Mammary epithelial cell (primary cell): Measurements from ENCODE around the gene BUD31.

Experiments
- CTCF ChIP-seq, 2 donors: IDR thresholded peaks in 1 of 2; conservative IDR thresholded peaks in 1 of 2; 2 replicates each; pipeline ENCODE4 v1.5.1; 2011 to 2012; ENCODE audit warnings: inconsistent platforms in 2 of 2, low read length in 2 of 2, mild to moderate bottlenecking in 2 of 2, control low read depth in 1 of 2, low read depth in 1 of 2; ENCODE audit not compliant: insufficient read depth in 1 of 2; ENCODE audit errors: extremely low read depth in 1 of 2
- EZH2 ChIP-seq: IDR thresholded peaks from 2 replicates; pipeline ENCODE4 v1.6.1; 2012; ENCODE audit warnings: low read length, inconsistent platforms, borderline replicate concordance

- TF ChIP-seq CTCF (conservative IDR thresholded peaks at IDR 0.05 in 1 of 2, IDR thresholded peaks at IDR 0.05 in 1 of 2; ENCODE audit: extremely low read depth in 1 of 2, insufficient read depth in 1 of 2, low read depth in 1 of 2, low read length in 2 of 2): no peak
- no peak for TF ChIP-seq EZH2
Observed at GRCh38 chr7:99366646-99367045, 42.1 kb upstream of the BUD31 start.
